GM23248 (cell line): ENCODE results near the gene DNAH8.

Experiments
- EZH2 ChIP-seq: fragments of 200-600 bp; sonication (generic); IDR thresholded peaks from 2 replicates; pipeline ENCODE4 v1.6.1; 2018; ENCODE audit warnings: antibody characterized with exemption, mild to moderate bottlenecking; ENCODE audit not compliant: insufficient read depth, poor library complexity, severe bottlenecking
- EZH2phosphoT487 ChIP-seq: fragments of 200-600 bp; sonication (generic); IDR thresholded peaks from 2 replicates; pipeline ENCODE4 v1.6.1; 2018; ENCODE audit warnings: antibody characterized with exemption, moderate library complexity, mild to moderate bottlenecking, low read depth; ENCODE audit not compliant: insufficient read depth

GRCh38 chr6:38935051-38935450 is 219.9 kb downstream of the DNAH8 start:
- TF ChIP-seq EZH2 (no peak), EZH2phosphoT487 (no peak)
